NCI-H226 (cell line): ENCODE data around the gene SLC25A25.

Source experiments
- DNase-seq: peaks from one replicate; pipeline ENCODE4 v3.0.0-alpha.2; 2015

SLC25A25 gene

GRCh38 chr9:128077847-128078503, 9.9 kb downstream of the SLC25A25 start:
- DNase-seq, result no peak

DNA sequence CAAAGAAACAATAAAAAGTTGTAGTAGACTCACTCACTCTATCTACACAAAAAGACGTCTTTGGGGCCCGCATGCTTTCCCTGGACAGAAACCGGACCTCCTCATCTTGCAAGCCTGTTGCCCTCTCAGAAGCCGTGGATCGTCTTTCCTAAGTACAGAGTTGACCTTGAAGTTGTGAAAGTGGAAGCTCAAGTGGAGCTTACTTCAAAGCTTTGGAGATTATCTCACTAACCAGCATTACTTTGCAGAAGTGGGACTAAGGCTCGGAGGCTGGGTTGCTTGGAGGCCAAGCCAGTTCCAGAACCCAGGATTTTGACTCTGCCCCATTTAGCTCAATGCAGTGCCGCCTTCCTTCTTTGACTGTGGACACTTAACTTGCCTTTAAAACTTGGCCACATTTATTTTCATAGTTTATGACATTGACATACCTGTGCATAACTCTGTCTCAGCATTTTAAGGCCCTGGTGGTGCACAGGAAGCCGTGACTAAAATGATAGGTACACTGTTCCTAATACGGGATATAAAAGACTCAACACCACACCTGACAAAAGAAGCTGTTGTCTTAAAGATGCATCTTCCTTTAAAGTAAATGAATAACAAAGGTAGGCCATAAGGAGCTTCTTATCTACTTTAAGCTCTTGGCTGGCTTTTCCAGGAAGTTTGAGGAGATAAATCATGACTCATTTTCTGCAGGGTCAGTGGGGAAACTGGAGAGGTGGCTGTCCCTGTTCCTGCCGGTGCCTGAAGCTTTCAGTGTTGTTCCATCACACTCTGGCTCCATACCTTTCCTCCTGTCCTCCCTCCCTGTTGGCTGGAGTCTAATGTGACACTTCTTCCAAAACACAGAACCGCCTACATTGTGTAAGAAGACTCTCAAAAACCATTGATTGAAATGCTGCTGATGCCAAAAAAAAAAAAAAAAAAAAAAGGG, 10.7 kb downstream of the SLC25A25 start:
- peak; percentile 63 for DNase-seq

GRCh38 chr9:128080206-128080605, 12.2 kb downstream of the SLC25A25 start:
- no peak for DNase-seq

DNA sequence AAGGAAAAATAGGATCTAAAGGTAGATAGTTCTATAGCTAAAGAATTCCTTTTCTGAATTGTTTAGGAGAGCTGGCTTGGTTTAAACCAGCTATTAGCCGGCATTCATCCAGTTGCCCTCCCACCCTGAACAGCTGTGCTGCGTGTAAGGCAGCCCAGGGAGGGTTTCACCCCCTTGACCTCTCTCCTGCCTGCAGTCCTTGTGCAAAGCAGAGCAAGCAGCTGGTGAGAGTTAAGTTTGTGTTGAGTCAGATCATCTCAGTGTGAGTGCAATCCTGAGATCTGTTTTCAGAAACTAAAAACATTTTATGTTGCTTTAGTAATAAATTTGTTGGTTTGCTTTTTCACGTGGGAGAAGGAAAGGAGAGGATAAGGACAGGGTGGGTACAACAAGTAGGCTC, 13.0 kb downstream of the SLC25A25 start:
- DNase-seq, result no peak

GRCh38 chr9:128082151-128082550, 14.1 kb downstream of the SLC25A25 start:
- DNase-seq, result no peak

- DNase-seq, result no peak
Observed at GRCh38 chr9:128084746-128085145, 16.7 kb downstream of the SLC25A25 start.

DNA sequence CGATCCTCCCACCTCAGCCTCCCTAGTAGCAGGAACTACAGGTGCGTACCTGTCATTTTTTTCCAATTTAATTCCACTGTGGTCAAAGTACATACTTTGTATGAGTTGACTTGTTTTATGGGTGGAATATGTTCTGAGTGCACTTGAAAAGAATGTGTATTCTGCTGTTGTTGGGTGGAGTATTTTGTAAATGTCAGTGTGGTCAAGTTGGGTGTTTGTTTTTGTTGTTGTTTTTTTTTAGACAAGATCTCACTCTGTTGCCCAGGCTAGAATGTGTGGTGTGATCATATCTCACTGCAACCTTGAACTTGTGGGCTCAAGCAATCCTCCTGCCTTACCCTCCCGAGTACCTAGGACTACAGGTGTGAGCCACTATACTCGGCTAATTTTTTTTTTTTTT, 17.9 kb downstream of the SLC25A25 start:
- DNase-seq, result no peak

DNA sequence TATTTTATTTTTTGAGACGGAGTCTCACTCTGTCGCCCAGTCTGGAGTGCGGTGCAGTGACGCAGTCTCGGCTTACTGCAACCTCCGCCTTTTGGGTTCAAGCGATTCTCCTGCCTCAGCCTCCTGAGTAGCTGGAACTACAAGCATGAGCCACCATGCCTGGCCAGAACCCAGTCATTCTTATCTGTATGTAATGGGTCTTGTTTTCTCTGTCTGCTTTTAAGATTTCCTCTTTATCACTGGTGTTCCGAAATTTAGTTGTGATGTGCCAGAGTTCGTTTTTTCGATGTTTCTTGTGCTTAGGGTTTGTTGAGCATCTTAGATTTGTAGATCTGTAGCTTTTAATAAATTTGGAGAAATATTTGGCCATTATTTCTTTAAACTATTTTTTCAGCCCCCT, 19.2 kb downstream of the SLC25A25 start:
- no peak for DNase-seq

- no peak for DNase-seq
Observed at GRCh38 chr9:128088253-128088945, 20.4 kb downstream of the SLC25A25 start.

DNA sequence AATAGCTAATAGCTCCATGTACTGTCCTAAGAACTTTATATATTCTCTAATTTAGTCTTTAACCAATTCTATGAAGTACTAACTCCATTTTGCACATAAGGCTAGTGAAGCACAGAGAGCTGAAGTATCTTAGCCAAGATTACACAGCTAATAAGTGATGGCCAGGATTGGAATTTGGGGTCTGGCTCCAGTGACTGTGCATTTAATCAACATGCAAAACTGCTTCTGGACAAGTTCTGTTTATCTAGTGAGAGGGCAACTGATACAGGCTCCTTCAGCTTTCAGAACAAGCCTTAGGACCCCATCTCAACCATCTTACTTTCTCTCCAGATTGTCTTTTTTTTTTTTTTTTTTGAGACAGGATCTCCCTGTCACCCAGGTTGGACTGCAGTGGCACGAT, 21.3 kb downstream of the SLC25A25 start:
- no peak for DNase-seq

GRCh38 chr9:128091144-128091543, 23.1 kb downstream of the SLC25A25 start:
- DNase-seq, result no peak

DNA sequence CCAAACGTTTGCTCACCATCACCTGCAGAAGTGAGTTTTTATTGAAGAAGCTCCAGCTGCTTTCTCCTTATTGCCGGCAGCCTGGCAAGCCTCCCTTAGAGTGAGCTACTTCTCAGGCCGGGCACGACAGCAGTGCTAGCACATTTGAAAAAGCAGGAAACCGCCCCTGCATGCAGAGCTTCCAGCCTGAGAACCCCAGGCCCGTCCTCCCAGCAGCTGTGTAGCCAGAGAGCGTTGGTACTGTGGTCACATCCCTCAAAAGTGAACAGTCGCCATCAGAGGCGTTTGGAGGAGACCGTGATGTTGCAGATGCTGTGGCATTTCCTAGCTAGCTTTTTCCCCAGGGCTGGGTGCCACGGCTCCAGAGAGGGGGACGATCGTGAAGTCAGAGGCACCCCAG, 23.5 kb downstream of the SLC25A25 start:
- DNase-seq, result no peak

DNA sequence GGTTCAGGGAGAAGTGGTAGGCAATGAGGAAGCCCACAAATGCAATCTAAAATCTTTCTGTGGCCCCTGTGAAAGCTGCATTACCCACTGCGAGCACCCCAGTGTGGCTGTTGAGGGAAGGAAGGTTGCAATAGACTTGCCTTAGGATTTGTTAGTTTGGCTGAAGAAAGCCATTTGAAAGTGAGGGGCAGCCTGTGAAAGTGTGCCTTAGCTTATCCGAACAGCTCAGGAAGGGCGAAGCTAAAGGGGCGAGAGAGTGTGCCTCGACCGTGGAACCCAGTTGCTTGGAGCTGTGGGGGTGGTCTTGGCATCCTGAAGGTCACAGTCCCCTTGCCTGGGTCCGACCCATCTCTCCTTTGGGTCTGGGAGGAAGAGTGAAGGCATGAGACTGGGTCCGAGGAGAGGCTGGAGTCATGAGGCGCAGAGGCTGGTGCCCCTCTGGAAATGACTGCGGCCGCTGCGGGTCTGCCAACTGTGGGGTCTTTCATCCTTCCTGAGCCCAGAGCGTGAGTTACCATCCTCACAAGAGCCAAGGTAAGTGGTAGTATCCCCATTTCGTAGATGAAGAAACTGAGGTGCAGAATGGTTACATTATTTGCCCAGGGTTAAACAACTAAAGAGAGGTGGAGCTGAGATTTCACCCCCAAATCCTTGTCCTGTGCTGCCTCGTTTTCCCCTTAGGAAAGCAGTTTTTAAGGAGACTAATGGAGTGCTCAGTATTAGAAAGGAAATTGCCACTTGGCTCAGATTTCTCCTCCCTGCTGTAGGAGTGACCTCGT, 24.4 kb downstream of the SLC25A25 start:
- no peak for DNase-seq

DNA sequence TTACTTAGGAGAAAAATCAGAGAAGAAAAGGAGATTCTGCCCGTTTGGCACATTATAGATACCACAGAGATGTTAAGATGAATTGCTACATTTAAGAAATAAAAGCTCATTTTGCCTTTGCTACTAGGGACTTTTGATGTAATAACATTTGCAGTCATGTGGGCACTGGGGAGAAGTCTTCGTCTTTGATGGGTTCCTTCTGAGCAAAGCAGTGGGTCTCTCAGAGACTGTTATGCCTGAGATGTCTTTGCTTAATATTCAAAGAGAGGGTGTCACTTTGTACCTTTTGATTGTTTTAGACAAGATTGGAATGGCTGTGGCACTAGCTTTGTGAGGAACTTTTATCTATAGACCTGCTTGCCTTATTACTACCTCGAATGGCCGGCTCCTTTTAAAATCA, 25.0 kb downstream of the SLC25A25 start:
- no peak for DNase-seq

GRCh38 chr9:128094166-128094949, 26.3 kb downstream of the SLC25A25 start:
- DNase-seq, result peak; percentile 96

DNA sequence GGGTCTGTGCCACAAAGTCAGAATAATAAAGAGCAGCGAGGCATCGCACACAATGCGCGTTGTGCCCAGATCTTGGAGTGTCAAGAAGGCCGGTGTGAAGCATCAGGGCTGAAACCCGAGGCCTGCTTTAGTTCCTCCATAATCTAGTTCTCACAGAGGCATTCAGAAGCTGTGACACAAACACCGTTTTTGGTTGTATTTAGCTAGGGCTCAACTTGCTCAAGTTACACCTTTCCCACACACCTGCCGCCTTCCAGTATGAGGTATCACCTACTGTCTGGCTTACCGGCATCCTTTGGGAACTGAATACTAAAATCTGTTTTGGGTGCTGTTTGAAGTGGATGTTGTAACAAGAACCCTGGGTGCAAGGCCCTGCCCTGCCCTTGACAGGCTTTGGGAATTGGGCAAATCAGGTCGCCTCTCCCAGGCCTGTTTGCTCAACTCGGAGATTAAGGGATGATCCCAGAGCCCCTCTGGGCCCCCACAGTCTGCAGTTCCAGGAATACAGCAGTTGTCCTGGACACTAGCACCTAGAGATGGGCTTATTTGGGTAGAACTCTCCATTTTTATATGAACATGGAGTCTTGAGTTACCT, 27.0 kb downstream of the SLC25A25 start:
- DNase-seq, result no peak

DNA sequence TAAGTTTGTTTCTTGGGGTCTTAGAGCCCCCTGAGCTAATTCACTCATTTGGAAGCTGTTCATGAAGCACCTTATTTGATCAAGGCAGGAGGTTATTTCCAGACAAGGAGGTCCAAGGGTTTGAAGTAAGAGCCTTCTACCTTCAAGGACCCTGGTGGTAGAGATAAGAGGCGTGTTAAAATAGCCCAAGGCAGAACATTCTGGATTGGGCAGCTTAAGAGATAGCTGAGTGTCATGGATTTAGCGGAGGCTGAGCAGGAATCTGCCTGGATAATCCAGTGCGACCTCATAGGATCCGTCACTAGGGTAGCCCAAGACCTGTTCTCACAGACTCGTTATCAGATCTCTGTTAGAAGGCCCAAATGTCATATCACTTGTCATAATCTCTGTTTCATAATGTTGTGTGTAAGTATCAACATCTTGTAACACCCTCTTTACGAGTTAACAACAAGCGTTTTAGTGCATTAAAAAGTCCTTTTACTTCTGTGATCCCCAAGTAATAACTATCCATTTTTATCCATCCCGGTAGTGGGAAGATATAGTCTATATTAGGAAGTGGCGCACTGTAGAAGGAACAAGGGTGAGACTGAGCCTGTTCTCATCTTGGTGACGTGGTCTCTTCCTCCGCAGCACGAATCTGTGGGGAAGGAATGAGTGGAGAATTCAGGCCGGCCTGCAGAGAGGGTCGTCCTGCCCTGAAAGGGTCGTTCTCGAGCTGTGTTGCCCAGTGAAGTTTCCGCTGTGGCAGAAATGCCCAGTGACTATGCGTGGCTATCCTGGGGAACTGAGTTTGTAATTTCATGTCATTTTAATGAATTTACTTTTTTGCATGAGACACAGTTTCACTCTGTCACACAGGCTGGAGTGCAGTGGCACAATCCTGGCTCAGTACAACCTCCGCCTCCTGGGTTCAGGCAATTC, 28.8 kb downstream of the SLC25A25 start:
- no peak for DNase-seq

DNA sequence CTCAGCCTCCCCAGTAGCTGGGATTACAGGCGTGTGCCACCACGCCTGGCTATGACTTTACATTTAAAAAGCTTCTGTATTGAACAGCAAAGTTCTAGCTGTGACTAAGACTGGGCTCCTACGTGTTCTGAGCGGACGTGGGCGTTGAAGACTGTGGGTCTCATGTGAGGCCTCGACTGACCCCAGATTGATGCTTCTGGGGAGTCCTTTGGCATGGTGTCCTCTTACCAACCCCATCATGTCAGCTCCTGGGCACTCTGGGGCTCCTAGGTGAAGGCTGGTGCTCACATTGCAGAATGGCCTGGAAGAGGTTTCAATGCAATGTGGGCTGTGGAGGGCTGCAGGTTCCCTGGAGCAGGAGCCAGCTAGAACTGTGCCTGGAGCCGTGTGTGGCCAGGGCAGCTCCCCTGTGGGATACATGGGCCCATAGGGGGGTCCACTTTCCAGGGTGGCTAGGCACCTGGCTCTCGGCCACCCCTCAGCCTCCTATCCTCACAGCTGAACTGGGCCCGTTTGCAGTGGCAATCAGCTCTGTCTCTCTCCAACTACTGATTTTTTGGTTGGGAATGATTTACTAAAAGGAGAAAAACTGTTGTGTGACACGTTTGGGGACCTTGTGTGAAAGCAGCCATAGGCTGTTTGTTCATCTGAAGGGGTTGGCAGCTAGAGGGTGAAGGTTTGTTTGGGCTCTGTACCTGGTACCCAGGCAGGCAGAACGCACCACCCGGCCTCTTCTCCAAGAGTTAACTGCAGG, 29.7 kb downstream of the SLC25A25 start:
- no peak for DNase-seq
